Fibroblast of lung (primary cell): ENCODE measurements around the gene FNDC5. TPM values are rescaled to one million over a fixed set of nuclear protein-coding genes. Genes with fewer than 3 reads are reported as not detected.

Experiments
- DNase-seq, 2 donors: peaks; one replicate each; pipeline versions ENCODE4 v3.0.0 to v3.0.0-alpha.2; 2010; ENCODE audit warnings: low read depth in 2 of 2
- H2AFZ ChIP-seq: 2 replicates; pipeline ENCODE4 v1.5.1; 2012; ENCODE audit warnings: low read length, control low read depth, inconsistent platforms
- H3K27ac ChIP-seq: 2 replicates; pipeline ENCODE4 v1.5.1; 2011; ENCODE audit warnings: low read length, control low read depth; ENCODE audit not compliant: insufficient read depth
- H3K27me3 ChIP-seq: 2 replicates; pipeline ENCODE4 v1.5.1; 2011; ENCODE audit warnings: mild to moderate bottlenecking, low read length; ENCODE audit not compliant: control insufficient read depth, insufficient read depth
- H3K36me3 ChIP-seq: 2 replicates; pipeline ENCODE4 v1.5.1; 2011; ENCODE audit warnings: low read length; ENCODE audit not compliant: control insufficient read depth, insufficient read depth
- H3K4me1 ChIP-seq: 2 replicates; pipeline ENCODE4 v1.5.1; 2011; ENCODE audit warnings: low read length; ENCODE audit not compliant: control insufficient read depth, insufficient read depth; ENCODE audit errors: extremely low read depth
- H3K4me2 ChIP-seq: 2 replicates; pipeline ENCODE4 v1.5.1; 2011; ENCODE audit warnings: low read length, control low read depth; ENCODE audit not compliant: insufficient read depth; ENCODE audit errors: extremely low read depth
- H3K4me3 ChIP-seq, 4 experiments: fragments of 200-600 bp in 1 of 4; sonication (generic) in 1 of 4; replicated peaks in 1 of 4; 2 replicates each; pipeline ENCODE4 v1.5.1; 2011 to 2016; ENCODE audit warnings: low read length in 4 of 4, low read depth in 3 of 4, mild to moderate bottlenecking in 3 of 4, control low read depth in 2 of 4, inconsistent platforms in 1 of 4, mixed read lengths in 1 of 4; ENCODE audit not compliant: insufficient read depth in 1 of 4; ENCODE audit errors: control extremely low read depth in 1 of 4
- H3K79me2 ChIP-seq: 2 replicates; pipeline ENCODE4 v1.5.1; 2012; ENCODE audit warnings: mild to moderate bottlenecking, low read length, inconsistent platforms; ENCODE audit not compliant: control insufficient read depth, insufficient read depth
- H3K9ac ChIP-seq: 2 replicates; pipeline ENCODE4 v1.5.1; 2011; ENCODE audit warnings: mild to moderate bottlenecking, low read length, control low read depth; ENCODE audit not compliant: insufficient read depth
- H3K9me3 ChIP-seq: 2 replicates; pipeline ENCODE4 v1.5.1; 2012; ENCODE audit warnings: low read depth, low read length; ENCODE audit not compliant: control insufficient read depth, insufficient read depth
- H4K20me1 ChIP-seq: 2 replicates; pipeline ENCODE4 v1.5.1; 2011; ENCODE audit warnings: low read length; ENCODE audit not compliant: control insufficient read depth, insufficient read depth; ENCODE audit errors: extremely low read depth
- CTCF ChIP-seq, 2 donors: IDR thresholded peaks in 1 of 2; conservative IDR thresholded peaks in 1 of 2; 1 replicate in 1 of 2; 2 replicates in 1 of 2; pipeline ENCODE4 v1.5.1; 2011 to 2012; ENCODE audit warnings: low read length in 2 of 2, control low read depth in 1 of 2, inconsistent platforms in 1 of 2, low read depth in 1 of 2, mild to moderate bottlenecking in 1 of 2
- EZH2 ChIP-seq: IDR thresholded peaks from 2 replicates; pipeline ENCODE4 v1.5.1; 2012; ENCODE audit warnings: low read length, control low read depth, mild to moderate bottlenecking; ENCODE audit errors: missing control alignments
- polyA plus RNA-seq, 2 donors: library from polyadenylated mRNA; depleted of rRNA in 1 of 2; stranded (reverse) in 1 of 2; unstranded in 1 of 2; fragments of >200 nt; gene quantifications; 2 replicates each; pipeline ENCODE4 v1.2.1, GENCODE V29; 2011 to 2012; ENCODE audit warnings: missing spikeins in 1 of 2
- total RNA-seq: library from RNA; depleted of rRNA; stranded (reverse); fragments of >200 nt; gene quantifications from 2 replicates; pipeline ENCODE4 v1.2.1, GENCODE V29; 2014

FNDC5 gene
- total and polyA plus RNA-seq, 2 donors (not counting 1 experiment from before 2014, with no cell fraction given): 0.33 to 1.6 TPM

- H3K36me3 ChIP-seq: no peaks in the 10 kb centered on the region
- H3K79me2 ChIP-seq: no peaks in the 10 kb centered on the region
- H3K4me3 ChIP-seq: no peak overlapping the region
- H3K27ac ChIP-seq: no peak overlapping the region
- peaks cover 8% of the 10 kb centered on the region for H3K27me3 ChIP-seq
- no peak for DNase-seq
- no peak overlapping the region for H3K4me2 ChIP-seq
- H3K9me3 ChIP-seq: no peaks in the 10 kb centered on the region
- H3K9ac ChIP-seq: no peak overlapping the region
- TF ChIP-seq EZH2: no peak
- TF ChIP-seq CTCF (conservative IDR thresholded peaks at IDR 0.05 in 1 of 2, IDR thresholded peaks at IDR 0.05 in 1 of 2; ENCODE audit: low read depth in 1 of 2, low read length in 2 of 2): no peak
- H3K4me1 ChIP-seq: no peaks in the 10 kb centered on the region
- H2AFZ ChIP-seq: no peak overlapping the region
- no peaks in the 10 kb centered on the region for H4K20me1 ChIP-seq
Measured at GRCh38 chr1:32894681-32895080, 24.0 kb upstream of the FNDC5 start.

- Histone ChIP-seq H3K4me2 (no peak overlapping the region), H3K4me3 (no peak overlapping the region), H3K9me3 (no peaks in the 10 kb centered on the region), H4K20me1 (no peaks in the 10 kb centered on the region), H3K36me3 (no peaks in the 10 kb centered on the region), H2AFZ (no peak overlapping the region), H3K27me3 (peaks cover 8% of the 10 kb centered on the region), H3K9ac (no peak overlapping the region), H3K27ac (no peak overlapping the region), H3K4me1 (no peaks in the 10 kb centered on the region), H3K79me2 (no peaks in the 10 kb centered on the region)
- DNase-seq: no peak
- TF ChIP-seq CTCF (conservative IDR thresholded peaks at IDR 0.05 in 1 of 2, IDR thresholded peaks at IDR 0.05 in 1 of 2; ENCODE audit: low read depth in 1 of 2, low read length in 2 of 2): no peak
- TF ChIP-seq EZH2: no peak
Measured at GRCh38 chr1:32894019-32894600, 23.4 kb upstream of the FNDC5 start.

- Histone ChIP-seq H3K27me3 (peaks cover 8% of the 10 kb centered on the region), H3K4me1 (no peaks in the 10 kb centered on the region), H3K4me3 (peak overlapping the region in 2 of 4 experiments; percentile 28 to 52), H3K9me3 (no peaks in the 10 kb centered on the region), H3K79me2 (no peaks in the 10 kb centered on the region), H3K36me3 (no peaks in the 10 kb centered on the region), H2AFZ (no peak overlapping the region), H3K27ac (no peak overlapping the region), H4K20me1 (no peaks in the 10 kb centered on the region), H3K9ac (no peak overlapping the region), H3K4me2 (peak overlapping the region; percentile 52)
- no peak for TF ChIP-seq EZH2
- TF ChIP-seq CTCF (conservative IDR thresholded peaks at IDR 0.05 in 1 of 2, IDR thresholded peaks at IDR 0.05 in 1 of 2; ENCODE audit: low read depth in 1 of 2, low read length in 2 of 2): no peak
- peak in 1 of 2 donors; percentile 37 for DNase-seq
Measured at GRCh38 chr1:32893198-32894018, 22.7 kb upstream of the FNDC5 start.
